IPS-NIHi7 (cell line): Measurements from ENCODE around the gene IL31RA.

Source experiments
- DNase-seq: peaks from one replicate; pipeline ENCODE4 v3.0.0; 2012; ENCODE audit warnings: mixed read lengths; ENCODE audit errors: extremely low spot score

Gene IL31RA

DNA sequence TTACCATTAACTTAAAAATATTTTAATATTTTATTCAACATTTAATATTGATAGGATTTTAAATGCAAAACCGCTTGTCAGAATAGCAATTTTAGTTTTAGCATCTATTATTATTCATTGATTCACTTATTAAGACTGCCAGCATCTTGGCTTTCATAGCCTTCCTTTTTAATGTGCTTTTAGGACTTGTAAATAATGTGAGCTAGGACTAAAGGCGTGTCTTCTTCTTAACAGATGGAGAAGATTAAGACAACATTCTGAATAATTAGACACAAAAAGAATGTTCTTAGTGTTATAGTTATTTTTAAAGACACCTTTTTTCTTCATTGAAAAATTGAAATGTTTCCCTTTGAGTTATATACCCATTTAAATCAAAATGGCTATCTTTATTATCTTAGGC lies 6.9 kb downstream of the IL31RA start:
- no peak for DNase-seq

DNA sequence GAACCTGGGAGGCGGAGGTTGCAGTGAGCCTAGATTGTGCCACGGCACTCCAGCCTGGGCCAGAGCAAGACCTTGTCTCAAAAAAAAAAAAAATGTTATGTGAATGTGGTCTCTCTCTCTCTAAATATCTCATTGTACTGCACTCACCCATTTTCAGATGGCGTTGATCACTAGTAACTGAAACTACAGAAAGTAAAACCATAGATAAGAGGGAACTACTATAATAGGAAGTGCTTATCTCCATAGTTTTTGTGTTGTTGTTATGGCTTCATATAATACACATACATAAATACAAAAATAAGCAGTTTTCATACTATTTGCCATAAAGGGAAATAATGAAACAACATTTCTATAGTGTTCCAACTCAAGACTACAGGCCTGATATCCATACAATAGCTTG lies 9.1 kb downstream of the IL31RA start:
- no peak for DNase-seq

DNA sequence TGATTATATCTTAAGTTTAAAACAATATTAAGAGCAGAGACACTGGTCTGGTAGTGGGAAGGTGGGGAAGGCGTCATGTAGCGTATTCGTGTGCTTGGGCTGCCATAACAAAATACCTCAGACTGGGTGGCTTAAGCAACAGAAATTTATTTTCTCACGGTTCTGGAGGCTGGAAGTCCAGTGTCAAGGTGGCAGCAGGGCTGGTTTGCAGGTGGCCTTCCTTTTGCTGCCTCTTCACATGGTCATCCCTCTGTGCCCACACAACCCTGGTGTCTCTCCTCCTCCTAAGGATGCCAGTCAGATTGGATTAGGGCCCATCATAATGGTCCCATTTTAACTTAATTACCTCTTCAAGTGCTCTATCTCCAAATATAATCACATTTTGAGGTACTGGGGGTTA lies 9.6 kb downstream of the IL31RA start:
- no peak for DNase-seq

DNA sequence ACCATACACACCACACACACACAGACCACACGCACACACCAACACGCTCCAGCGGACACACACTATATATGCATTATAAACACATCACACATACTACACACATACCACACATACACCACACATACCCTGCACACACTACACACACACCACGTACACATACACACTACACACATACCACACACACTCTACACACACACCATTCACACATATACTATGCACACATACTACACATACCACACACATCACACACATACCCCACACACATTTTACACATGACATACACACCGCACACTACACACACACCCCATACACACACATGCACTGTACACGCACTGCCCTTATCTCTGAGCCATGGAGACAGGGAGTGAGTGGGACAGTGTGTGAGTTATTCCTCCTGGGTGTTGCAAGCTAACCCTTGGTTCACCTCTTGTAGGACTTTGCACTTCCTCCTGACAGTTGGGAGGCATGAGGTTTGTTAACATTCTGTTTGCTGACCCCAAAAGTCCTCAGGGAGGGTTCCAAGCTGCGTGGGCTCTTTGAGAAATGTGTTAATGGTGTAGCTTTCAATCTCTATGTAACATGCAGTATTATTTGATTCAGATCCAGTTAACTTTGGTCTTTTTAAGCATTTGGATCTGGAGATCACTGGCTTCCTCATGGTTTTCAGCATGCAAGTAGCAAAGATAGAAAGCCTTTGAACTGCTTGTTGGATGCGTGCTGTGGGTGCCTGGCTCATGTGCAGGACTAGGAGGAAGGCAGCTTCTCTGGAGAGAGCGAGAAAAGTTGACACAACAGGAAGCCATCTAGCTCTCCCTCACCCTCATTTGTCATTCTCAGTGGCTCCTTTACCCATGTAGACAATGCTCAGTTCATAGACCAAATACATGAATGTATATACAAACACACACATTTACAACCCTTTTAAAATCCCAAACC lies 13.7 kb downstream of the IL31RA start:
- no peak for DNase-seq

DNA sequence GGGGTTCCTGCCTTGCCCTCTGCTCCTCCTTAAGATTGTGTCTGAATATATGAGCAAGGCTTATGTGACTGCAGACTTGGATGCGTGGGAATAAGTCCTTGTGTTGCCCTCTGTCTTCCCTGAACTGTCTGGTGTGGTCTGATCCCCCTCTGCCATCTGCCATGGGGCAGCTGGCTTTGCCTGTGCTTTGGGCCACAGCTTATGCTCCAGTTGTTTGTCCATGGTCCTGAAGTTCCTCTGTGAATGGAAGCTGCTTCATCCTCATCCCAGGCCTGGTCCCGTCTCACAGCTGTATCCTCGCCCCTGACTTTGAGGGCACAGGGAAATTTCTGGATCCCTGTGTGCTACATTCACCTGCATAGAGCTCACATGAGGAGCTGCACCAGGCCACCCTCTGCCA lies 14.7 kb downstream of the IL31RA start:
- peak; percentile 60 for DNase-seq

DNA sequence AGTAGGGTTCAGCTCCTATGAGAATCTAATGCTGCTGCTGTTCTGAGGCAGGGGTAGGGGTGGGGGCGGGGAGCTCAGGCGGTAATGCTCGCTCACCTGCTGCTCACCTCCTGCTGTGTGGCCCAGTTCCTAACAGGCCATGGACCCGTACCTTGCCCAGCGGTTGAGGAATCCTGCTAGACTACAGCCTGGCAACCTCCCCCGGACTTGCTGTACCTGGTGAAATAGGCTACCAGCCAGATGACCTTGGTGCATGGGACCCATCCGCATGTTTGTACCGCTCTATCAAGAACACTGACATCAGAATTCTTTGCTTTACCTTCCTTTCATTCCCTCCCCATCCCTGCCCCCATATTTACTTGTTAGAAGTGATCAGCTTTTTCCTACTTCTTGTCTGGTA lies 15.3 kb downstream of the IL31RA start:
- DNase-seq = no peak

DNA sequence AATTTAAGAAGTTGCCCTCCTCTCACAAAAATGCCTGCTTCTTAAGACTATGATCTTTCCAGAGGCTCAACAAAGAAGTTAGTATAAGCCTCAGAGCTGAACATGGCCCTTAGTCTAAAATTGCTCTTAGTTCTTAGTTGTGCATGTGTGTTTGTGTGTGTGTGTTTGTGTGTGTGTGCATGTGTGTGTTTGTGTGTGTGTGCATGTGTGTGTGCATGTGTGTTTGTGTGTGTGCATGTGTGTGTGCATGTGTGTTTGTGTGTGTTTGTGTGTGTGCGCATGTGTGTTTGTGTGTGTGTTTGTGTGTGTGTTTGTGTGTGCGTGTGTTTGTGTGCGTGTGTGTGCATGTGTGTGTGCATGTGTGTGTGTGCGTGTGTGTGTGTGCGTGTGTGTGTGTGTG lies 15.8 kb downstream of the IL31RA start:
- no peak for DNase-seq

DNA sequence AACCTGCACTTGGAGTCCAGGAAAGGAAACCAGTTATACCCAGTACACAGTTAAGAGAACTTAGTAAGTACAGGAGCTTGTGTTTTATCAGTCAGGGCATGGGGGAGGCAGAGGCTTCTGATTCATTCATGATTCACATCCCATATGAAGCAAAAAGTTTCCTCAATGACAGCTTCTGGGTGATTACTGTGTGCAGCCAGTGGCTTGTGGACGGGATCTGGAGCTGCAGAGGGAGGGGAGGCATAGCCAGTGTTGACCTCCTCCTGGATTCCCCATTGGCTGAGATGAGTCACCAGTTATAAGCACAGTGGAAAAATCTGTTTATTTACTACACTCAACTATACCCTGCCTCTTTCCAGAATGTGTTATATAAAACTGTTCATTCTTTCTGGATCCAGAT lies 17.7 kb downstream of the IL31RA start:
- peak; percentile 18 for DNase-seq

DNA sequence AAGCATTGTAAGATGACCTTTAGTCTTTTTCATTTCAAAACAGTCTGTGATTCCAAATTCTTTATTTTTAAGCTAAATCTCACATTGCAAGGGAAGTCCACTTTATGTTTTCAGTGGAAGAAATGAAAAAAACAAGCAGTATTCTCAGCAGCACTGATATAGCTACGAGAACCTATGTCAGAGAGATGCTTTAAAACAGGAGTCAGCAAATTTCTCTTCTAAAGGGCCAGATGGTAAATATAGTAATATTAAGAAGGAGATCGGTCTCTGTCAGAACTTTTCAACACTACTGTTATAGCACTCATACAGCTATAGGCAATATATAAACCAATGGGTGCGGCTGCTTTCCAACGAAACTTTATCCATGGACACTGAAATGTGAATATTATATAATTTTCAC lies 18.7 kb downstream of the IL31RA start:
- no peak for DNase-seq

DNA sequence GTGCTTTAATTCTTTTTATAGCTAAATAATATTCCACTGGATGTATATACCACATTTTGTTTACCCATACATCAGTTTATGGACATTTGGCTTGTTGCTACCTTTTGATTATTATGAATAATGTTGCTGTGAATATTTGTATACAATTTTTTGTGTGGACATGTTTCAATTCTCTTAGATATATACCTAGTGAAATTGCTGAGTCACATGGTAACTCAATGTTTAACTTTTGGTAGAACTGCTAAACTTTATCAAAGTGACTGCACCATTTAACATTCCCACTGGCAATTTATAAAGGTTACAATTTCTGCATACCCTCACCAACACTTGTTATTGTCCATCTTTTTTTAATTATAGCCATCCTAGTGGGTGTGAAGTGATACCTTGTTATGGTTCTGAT lies 22.1 kb downstream of the IL31RA start:
- no peak for DNase-seq

DNA sequence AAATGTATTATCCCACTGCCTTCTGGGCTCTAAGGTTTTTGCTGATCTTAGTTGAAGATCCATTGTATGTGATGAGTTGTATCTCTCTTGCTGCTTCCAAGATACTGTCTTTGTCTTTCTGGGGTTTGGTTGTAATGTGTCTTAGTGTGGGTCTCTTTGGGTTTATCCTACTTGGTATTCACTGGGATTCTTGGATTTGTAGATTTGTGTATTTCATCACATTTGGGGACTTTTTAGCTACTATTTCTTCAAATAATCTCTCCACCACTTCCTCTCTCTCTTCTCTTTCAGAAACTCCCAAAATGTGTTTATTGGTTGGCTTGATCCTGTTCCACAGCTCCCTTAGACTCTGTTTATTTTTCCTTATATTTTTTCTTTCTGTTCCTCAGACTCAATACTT lies 26.5 kb downstream of the IL31RA start:
- no peak for DNase-seq

DNA sequence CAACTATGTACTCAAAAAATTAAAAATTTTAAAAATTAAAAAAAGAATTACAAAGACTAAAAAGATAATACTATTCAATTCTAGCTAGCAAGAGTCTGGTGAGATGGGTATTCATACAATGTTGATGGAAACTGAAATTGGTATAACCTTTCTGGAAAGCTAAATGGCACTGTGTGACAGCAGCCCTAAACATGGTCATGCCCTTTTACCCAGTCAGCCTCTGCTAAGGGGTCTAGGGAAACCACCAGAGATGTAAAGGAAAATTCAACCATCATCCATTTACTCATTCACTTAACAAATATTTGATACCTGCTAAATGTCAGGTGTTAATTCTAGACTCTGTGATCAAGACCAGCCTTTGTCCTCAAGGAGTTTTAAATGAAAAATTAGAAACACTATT lies 29.3 kb downstream of the IL31RA start:
- no peak for DNase-seq

DNA sequence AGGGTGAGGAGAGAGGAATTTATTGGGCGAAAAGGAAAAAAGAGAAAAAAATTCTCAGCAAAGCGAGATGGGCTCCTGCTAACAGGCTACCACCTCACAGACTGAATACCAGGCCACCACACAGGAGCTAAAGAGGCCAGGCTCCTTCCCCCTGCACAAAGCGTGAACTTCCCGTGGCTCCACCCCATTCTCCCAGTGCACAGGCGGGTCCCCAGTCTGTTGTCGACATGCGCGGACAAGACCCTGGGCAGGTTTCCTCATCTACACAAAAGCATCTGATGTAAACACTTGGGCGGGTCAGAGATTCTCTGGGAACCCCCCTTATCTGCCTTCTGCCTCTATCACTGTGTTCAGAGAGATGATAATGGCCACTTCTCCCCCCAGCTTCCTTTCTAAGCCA lies 34.2 kb downstream of the IL31RA start:
- DNase-seq = no peak

DNA sequence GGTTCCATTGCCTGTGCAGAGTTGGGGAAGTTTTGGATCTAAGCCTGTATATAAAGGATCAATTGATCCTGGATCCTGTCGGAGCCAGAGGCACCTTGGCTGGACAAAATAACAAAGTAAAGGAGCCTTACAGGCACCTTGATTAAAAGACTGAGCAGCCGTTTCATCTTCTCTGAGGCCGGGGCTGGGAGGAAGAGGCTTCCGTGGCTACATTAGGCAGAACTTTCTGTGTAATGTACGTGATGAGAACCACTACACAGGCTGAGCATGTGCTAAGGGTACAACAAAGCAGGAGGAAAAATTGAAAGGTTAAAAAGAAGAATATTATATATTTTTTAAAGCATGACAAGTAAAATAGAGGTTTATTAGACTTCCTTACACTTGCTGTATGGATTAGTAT lies 37.0 kb downstream of the IL31RA start:
- no peak for DNase-seq

DNA sequence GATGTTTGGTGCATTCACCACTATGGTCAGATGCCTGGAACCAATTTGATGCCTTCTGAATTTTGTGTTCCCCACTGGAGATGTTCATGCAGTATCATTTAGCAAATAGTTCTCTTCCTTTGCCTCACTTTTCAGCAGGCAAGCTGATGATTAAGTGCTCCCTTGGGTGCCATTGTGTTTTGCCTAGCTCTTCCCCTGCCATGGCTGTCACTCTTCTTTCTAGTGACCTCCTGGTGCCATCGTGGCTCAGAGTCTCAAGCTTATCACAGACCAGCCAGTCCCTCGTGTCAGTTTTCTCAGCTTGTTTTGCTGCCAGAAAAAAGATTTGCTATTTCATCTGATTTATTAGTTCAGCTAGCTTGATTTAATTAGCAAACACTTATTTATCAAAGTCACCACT lies 41.3 kb downstream of the IL31RA start:
- no peak for DNase-seq

DNA sequence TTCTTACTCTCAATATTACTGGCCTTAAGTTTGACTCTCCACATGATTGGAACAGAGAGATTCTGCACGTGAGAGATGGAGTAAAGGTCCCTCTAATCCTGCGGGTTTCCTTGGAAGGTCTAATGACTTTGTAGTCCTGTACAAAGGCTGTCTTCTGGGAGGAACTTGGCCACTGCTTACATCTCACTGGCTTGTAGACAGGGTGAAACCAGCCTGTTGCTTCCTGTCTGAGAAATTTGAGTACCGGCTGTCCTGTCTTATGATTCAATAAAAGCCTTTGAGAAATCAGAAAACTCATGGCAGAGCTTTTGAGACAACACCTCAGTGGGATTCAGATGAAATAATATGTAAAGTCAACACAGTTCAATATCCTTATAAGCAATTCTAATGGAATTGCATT lies 43.0 kb downstream of the IL31RA start:
- no peak for DNase-seq

DNA sequence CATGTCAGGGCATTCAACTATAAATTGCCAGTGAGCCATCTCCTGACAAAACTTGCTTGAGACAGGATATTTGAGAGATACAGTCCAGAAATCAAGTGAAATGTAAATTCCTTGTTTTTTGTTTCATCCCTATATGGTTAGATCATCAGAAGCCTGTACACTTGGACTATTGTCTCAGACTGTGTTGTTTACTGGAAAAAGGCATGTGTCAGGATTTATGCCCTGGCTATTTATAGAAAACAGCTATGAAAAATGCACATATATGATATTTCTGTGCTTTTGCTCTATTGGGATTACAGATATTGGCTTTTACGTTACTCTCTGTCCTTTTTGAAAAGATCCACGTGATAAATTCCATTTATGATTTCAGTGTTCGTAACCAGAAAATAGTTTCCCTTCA lies 44.2 kb downstream of the IL31RA start:
- DNase-seq = no peak

DNA sequence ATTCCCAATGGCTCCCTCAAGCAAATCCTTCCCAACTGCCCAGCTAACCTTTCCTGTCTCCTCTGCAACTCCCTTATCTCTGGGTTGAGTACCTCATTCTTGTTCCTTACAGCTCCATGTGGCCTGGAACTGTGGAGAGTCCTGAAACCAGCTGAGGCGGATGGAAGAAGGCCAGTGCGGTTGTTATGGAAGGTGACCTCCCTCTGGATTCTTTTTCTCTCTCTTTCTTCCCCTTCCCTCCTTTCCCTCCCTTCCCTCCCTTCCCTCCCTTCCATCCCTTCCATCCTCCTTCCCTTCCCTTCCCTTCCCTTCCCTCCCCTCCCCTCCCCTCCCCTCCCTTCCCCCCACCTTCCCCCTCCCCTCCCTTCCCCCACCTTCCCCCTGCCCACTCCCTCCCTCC lies 45.1 kb downstream of the IL31RA start:
- DNase-seq = no peak

DNA sequence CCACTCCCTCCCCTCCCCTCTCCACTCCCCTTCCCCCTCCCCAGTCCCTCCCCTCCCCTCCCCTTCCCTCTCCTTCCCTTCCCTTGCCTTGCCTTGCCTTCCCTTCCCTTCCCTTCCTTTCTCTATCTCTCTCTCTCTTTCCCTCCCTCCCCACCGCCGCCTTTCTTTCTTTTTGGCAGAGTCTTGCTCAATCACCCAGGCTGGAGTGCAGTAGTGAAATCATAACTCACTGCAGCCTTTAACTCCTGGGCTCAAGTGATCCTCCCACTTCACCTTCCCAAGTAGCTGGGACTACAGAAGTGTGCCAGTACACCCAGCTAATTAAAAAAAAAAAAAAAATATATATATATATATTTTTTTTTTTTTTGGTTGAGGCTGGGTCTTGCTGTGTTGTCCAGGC lies 45.5 kb downstream of the IL31RA start:
- no peak for DNase-seq

DNA sequence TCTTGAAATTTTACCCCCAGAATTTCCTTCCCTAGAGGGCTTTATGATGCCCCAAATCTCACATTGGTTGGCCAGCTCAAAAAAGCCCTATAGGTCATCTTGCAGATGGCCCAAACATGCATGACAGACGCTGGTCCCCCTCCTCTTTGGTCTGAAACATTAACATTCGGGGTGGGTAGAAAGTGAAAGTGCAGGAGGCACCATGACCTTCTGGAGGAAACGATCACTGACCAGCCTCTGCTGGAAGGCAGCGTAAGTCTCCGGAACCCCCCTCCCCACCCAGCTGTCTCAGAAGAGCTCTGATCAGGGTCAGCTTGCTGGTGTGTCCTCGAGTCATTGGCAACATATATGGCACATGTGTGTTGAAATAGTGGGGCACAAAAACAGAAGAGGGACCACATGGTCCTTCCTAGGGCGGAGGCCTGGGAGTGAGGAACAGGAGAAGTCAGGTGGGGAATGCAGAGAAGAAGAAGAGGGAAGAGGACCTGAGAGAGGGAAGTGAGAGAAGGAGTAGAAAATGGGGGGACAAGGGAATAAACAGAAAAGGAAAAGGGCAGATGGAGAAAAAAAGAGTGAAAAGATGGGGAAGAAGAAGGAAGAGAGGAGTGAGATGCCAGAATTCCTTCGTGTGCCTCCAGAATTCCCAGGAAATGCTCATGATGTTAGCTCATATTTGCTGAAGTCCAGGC lies 46.2 kb downstream of the IL31RA start:
- no peak for DNase-seq

DNA sequence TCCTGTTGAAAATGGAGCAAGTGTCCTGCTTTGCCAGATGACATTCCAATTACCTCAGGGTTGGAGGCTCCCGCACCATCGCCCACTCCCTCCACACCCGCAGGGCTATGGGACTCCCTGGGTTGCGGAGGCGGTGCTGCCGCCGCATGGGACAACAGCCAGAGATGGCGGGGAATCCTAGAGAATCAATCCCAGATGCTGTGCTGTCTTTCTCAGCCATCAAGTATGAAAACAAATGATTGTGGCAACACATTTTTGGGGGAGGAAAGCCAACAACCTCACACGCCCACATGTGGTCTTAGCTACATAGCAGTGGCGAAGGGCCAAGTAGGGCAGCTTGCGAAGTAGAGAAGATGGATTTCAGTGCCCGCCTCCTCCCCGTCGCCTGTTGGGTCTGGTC lies 46.7 kb downstream of the IL31RA start:
- DNase-seq = no peak

DNA sequence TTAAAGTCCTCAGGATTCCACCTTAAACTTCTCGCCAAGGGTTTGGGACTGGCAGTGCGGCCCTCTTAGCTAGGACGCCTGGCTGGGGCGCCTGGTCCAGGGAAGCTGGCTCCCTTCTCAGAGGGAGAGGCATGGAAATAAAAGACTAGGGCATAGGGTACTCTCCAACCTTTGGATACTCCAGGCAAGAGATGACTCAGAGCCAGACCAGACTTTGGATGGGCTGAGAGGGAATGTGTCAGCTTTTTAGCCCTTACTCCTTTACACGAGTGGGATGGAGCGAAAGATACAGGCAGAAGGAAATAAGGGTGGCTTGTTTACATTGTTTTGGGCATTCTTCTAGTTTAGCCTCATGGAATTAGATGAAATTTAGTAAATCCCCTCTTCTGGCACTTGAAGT lies 48.2 kb downstream of the IL31RA start:
- DNase-seq = no peak

DNA sequence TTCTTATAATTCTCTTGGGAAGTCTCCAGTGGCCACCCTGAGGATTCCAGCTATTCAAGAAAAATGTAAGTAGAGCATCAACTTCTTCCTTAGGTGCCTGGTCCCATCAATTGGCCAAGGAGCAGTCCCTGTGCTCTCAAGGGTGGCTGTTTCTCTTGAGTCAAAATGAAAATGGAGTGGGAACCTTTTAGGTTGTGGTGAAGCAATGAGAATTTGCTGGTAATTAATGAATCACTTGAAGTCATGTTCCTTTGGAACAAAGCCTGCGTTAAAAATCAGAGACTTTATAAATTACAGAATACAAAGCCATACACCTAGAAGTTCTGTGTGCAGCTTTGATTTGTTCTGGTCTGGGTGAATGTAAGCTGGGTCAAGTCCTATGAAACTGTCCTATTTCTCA lies 48.9 kb downstream of the IL31RA start:
- no peak for DNase-seq
